H1 (cell line): ENCODE measurements around the gene DOCK3. TPM values are rescaled to one million over a fixed set of nuclear protein-coding genes. Genes with fewer than 3 reads are reported as not detected.

Source experiments
- CTCF ChIA-PET: fragments of 300-600 bp; sonication (Branson Sonifier 250); formaldehyde crosslinking; loops from one replicate; lab custom pipeline; 2021; ENCODE audit not compliant: partially characterized antibody; lab: Charles Lee
- POLR2A ChIA-PET: fragments of 300-600 bp; sonication (Branson Sonifier 250); formaldehyde crosslinking; loops from one replicate; lab custom pipeline; 2021; ENCODE audit warnings: inconsistent platforms; ENCODE audit not compliant: partially characterized antibody; lab: Charles Lee
- DNase-seq, 2 experiments: peaks; one replicate each; pipeline versions ENCODE4 v3.0.0 to v3.0.0-alpha.2; 2010 to 2022; ENCODE audit warnings: low spot score in 2 of 2, low read depth in 1 of 2, mixed read lengths in 1 of 2
- FAIRE-seq: peaks from 2 replicates; lab custom pipeline; 2011; peaks lifted over from hg19 to GRCh38; lab: Jason Lieb, UNC
- H2AFZ ChIP-seq: 2 replicates; pipeline ENCODE4 v1.8.1; 2012; ENCODE audit warnings: low read length, inconsistent platforms
- H2AK5ac ChIP-seq: 2 replicates; pipeline ENCODE4 v1.6.1; 2013; ENCODE audit warnings: low read depth, low read length
- H2BK120ac ChIP-seq: replicated peaks from 2 replicates; pipeline ENCODE3; 2013; ENCODE audit warnings: low read depth, low read length, inconsistent platforms
- H2BK12ac ChIP-seq: 2 replicates; pipeline ENCODE4 v1.6.1; 2013; ENCODE audit warnings: low read depth, low read length
- H2BK15ac ChIP-seq: 2 replicates; pipeline ENCODE4 v1.6.1; 2013; ENCODE audit warnings: low read length
- H2BK20ac ChIP-seq: 2 replicates; pipeline ENCODE4 v1.6.1; 2013; ENCODE audit warnings: low read length
- H2BK5ac ChIP-seq: 2 replicates; pipeline ENCODE4 v1.6.1; 2013; ENCODE audit warnings: low read depth, low read length
- H3K14ac ChIP-seq: 2 replicates; pipeline ENCODE4 v1.6.1; 2013; ENCODE audit warnings: inconsistent platforms; ENCODE audit not compliant: insufficient read length
- H3K18ac ChIP-seq: 2 replicates; pipeline ENCODE4 v1.6.1; 2013; ENCODE audit warnings: low read length; ENCODE audit errors: extremely low read depth
- H3K23ac ChIP-seq: 2 replicates; pipeline ENCODE4 v1.6.1; 2013; ENCODE audit warnings: inconsistent platforms; ENCODE audit not compliant: insufficient read length
- H3K23me2 ChIP-seq: 2 replicates; pipeline ENCODE4 v1.6.1; 2013; ENCODE audit warnings: low read depth, low read length
- H3K27ac ChIP-seq: 2 replicates; pipeline ENCODE4 v1.6.1; 2011; ENCODE audit warnings: low read depth, low read length, inconsistent platforms
- H3K27me3 ChIP-seq, 4 experiments: replicated peaks in 1 of 4; 1 replicate in 1 of 4; 2 replicates in 3 of 4; pipeline versions ENCODE4 v1.6.1 to v1.8.1; 2011 to 2013; ENCODE audit warnings: low read length in 3 of 4, mild to moderate bottlenecking in 3 of 4, inconsistent platforms in 2 of 4, mixed read lengths in 2 of 4, moderate library complexity in 1 of 4; ENCODE audit not compliant: control insufficient read depth in 3 of 4, insufficient read depth in 3 of 4; ENCODE audit errors: extremely low read depth in 1 of 4
- H3K36me3 ChIP-seq, 4 experiments: 2 replicates each; pipeline versions ENCODE4 v1.6.1 to v1.8.1; 2011 to 2013; ENCODE audit warnings: mild to moderate bottlenecking in 4 of 4, low read length in 3 of 4, moderate library complexity in 2 of 4, control low read depth in 1 of 4, inconsistent platforms in 1 of 4; ENCODE audit not compliant: insufficient read depth in 4 of 4, control insufficient read depth in 2 of 4
- H3K4ac ChIP-seq: replicated peaks from 2 replicates; pipeline ENCODE3; 2013; ENCODE audit warnings: low read length, low read depth, mixed read lengths, inconsistent platforms; ENCODE audit not compliant: insufficient read length
- H3K4me1 ChIP-seq, 4 experiments: replicated peaks in 1 of 4; 1 replicate in 1 of 4; 2 replicates in 3 of 4; pipeline versions ENCODE4 v1.6.1 to v1.8.1; 2011 to 2013; ENCODE audit warnings: low read length in 3 of 4, inconsistent platforms in 2 of 4, mixed read lengths in 1 of 4; ENCODE audit not compliant: insufficient read depth in 4 of 4, control insufficient read depth in 3 of 4
- H3K4me2 ChIP-seq, 2 experiments: 2 replicates each; pipeline versions ENCODE4 v1.6.1 to v1.8.1; 2011 to 2013; ENCODE audit warnings: low read depth in 2 of 2, low read length in 2 of 2, control low read depth in 1 of 2, inconsistent platforms in 1 of 2, mild to moderate bottlenecking in 1 of 2; ENCODE audit not compliant: insufficient read depth in 1 of 2
- H3K4me3 ChIP-seq, 4 experiments: fragments of 200-600, 300-600 bp in 1 of 4; sonication (generic), shearing (Covaris generic), sonication (Bioruptor Twin) in 1 of 4; 2 replicates each; pipeline versions ENCODE4 v1.5.1 to v1.8.1; 2011 to 2016; ENCODE audit warnings: low read length in 4 of 4, low read depth in 3 of 4, control low read depth in 2 of 4, inconsistent platforms in 2 of 4, mild to moderate bottlenecking in 2 of 4, mixed read lengths in 1 of 4, moderate library complexity in 1 of 4; ENCODE audit not compliant: insufficient read depth in 2 of 4; ENCODE audit errors: extremely low read depth in 1 of 4
- H3K56ac ChIP-seq: replicated peaks from 2 replicates; pipeline ENCODE3; 2013; ENCODE audit warnings: low read depth, mild to moderate bottlenecking, mixed read lengths, low read length, inconsistent platforms; ENCODE audit not compliant: insufficient read length
- H3K79me1 ChIP-seq: 2 replicates; pipeline ENCODE4 v1.6.1; 2013; ENCODE audit warnings: low read depth, low read length, control low read depth
- H3K79me2 ChIP-seq, 2 experiments: 2 replicates each; pipeline versions ENCODE4 v1.6.1 to v1.8.1; 2012 to 2013; ENCODE audit warnings: low read length in 2 of 2, mild to moderate bottlenecking in 2 of 2, inconsistent platforms in 1 of 2; ENCODE audit not compliant: insufficient read depth in 2 of 2, control insufficient read depth in 1 of 2
- H3K9ac ChIP-seq, 4 experiments: replicated peaks in 1 of 4; 1 replicate in 1 of 4; 2 replicates in 3 of 4; pipeline versions ENCODE4 v1.6.1 to v1.8.1; 2011 to 2013; ENCODE audit warnings: low read depth in 3 of 4, low read length in 3 of 4, control low read depth in 2 of 4, mild to moderate bottlenecking in 2 of 4, moderate library complexity in 2 of 4, inconsistent platforms in 1 of 4; ENCODE audit errors: extremely low read depth in 1 of 4
- H3K9me3 ChIP-seq, 2 experiments: 2 replicates each; pipeline versions ENCODE4 v1.6.1 to v1.8.1; 2012 to 2013; ENCODE audit warnings: mild to moderate bottlenecking in 2 of 2, moderate library complexity in 2 of 2, control low read depth in 1 of 2, inconsistent platforms in 1 of 2, low read depth in 1 of 2, low read length in 1 of 2, mixed read lengths in 1 of 2; ENCODE audit not compliant: insufficient read depth in 2 of 2
- H4K20me1 ChIP-seq, 2 experiments: replicated peaks in 1 of 2; 2 replicates each; pipeline versions ENCODE3 to v1.8.1; 2011 to 2013; ENCODE audit warnings: inconsistent platforms in 2 of 2, low read length in 2 of 2, mild to moderate bottlenecking in 1 of 2; ENCODE audit not compliant: insufficient read depth in 2 of 2, control insufficient read depth in 1 of 2
- H4K5ac ChIP-seq: 2 replicates; pipeline ENCODE4 v1.6.1; 2013; ENCODE audit warnings: low read length, low read depth, mixed read lengths, inconsistent platforms; ENCODE audit not compliant: insufficient read length
- H4K8ac ChIP-seq: 2 replicates; pipeline ENCODE4 v1.8.0; 2013; ENCODE audit warnings: mild to moderate bottlenecking, moderate library complexity, low read length, inconsistent platforms; ENCODE audit not compliant: insufficient read depth; ENCODE audit errors: extremely low read depth
- H4K91ac ChIP-seq: replicated peaks from 2 replicates; pipeline ENCODE3; 2013; ENCODE audit warnings: low read length, mixed read lengths, inconsistent platforms; ENCODE audit not compliant: insufficient read length
- EP300 ChIP-seq, 2 experiments: IDR thresholded peaks; 1 replicate in 1 of 2; 2 replicates in 1 of 2; pipeline ENCODE4 v1.6.1; 2011 to 2012; ENCODE audit warnings: low read depth in 2 of 2, low read length in 2 of 2, mild to moderate bottlenecking in 2 of 2, borderline replicate concordance in 1 of 2, inconsistent platforms in 1 of 2, moderate library complexity in 1 of 2
- FOSL1 ChIP-seq: IDR thresholded peaks from 2 replicates; pipeline ENCODE4 v1.6.1; 2011; ENCODE audit warnings: mild to moderate bottlenecking, low read depth, low read length, moderate library complexity; ENCODE audit not compliant: insufficient read depth
- HDAC2 ChIP-seq, 2 experiments: fragments of 300-600 bp in 1 of 2; sonication (generic) in 1 of 2; IDR thresholded peaks; 2 replicates each; pipeline ENCODE4 v1.6.1; 2011 to 2012; ENCODE audit warnings: low read depth in 2 of 2, low read length in 2 of 2, mild to moderate bottlenecking in 2 of 2, moderate library complexity in 2 of 2, borderline replicate concordance in 1 of 2, inconsistent platforms in 1 of 2
- KDM5A ChIP-seq: fragments of 200-600 bp; IDR thresholded peaks from 2 replicates; pipeline ENCODE4 v1.7.1; 2012; ENCODE audit warnings: mild to moderate bottlenecking, low read length, inconsistent platforms, mixed read lengths
- SIRT6 ChIP-seq: IDR thresholded peaks from one replicate; pipeline ENCODE4 v1.7.1; 2012; ENCODE audit warnings: low read length, inconsistent platforms
- TCF12 ChIP-seq: IDR thresholded peaks from 2 replicates; pipeline ENCODE4 v1.6.1; 2011; ENCODE audit warnings: low read depth, mild to moderate bottlenecking, low read length
- WGBS, 2 experiments: shearing (Covaris generic) in 1 of 2; methylation state at CpG; one replicate each; pipeline versions ENCODE4 v1.1.6 to v1.1.7; 2013 to 2015; ENCODE audit warnings: low lambda C conversion rate in 2 of 2, mixed read lengths in 2 of 2, inconsistent platforms in 1 of 2, low coverage in 1 of 2, missing lambda C conversion rate in 1 of 2; ENCODE audit not compliant: insufficient replicate concordance in 2 of 2, insufficient coverage in 1 of 2, insufficient read length in 1 of 2; ENCODE audit errors: extremely low coverage in 1 of 2, missing lambda C conversion rate in 1 of 2; 5-methylcytosine and 5-hydroxymethylcytosine counted together
- polyA plus RNA-seq, 7 experiments: library from polyadenylated mRNA; depleted of rRNA in 3 of 7; stranded (reverse) in 5 of 7; unstranded in 2 of 7; fragments of >200 nt in 5 of 7; fragments of 200-250 nt in 2 of 7; gene quantifications; 1 replicate in 5 of 7; 2 replicates in 1 of 7; 4 replicates in 1 of 7; pipeline versions ENCODE4 v1.2.1 to v1.2.3, GENCODE V29; 2011 to 2013; ENCODE audit warnings: missing spikeins in 2 of 7, mixed read lengths in 2 of 7
- total RNA-seq: library from RNA; stranded (reverse); fragmentation: NEBNext Ultra II Directional; extraction: Animal tissue kit (Norgen Biotek cat#: 25700); gene quantifications from 2 replicates; pipeline ENCODE4 v1.2.1, GENCODE V29; 2021
- TF ChIP-seq, protein P1 (sequence below): IDR thresholded peaks from 2 replicates; pipeline ENCODE4 v1.6.1; 2012; ENCODE audit warnings: inconsistent platforms
- TF ChIP-seq, protein P2 (sequence below): IDR thresholded peaks from 2 replicates; pipeline ENCODE4 v1.6.1; 2012; ENCODE audit warnings: inconsistent platforms
- TF ChIP-seq, protein P3 (sequence below): IDR thresholded peaks from 2 replicates; pipeline ENCODE4 v1.6.1; 2011; ENCODE audit warnings: low read length, improper control_type of control experiment

The DOCK3 gene
- total and polyA plus RNA-seq, 2 of the 8 experiments (the other 6 are each of a cell fraction or from before 2014, with no cell fraction given) = 2.7 to 5.0 TPM

DNA sequence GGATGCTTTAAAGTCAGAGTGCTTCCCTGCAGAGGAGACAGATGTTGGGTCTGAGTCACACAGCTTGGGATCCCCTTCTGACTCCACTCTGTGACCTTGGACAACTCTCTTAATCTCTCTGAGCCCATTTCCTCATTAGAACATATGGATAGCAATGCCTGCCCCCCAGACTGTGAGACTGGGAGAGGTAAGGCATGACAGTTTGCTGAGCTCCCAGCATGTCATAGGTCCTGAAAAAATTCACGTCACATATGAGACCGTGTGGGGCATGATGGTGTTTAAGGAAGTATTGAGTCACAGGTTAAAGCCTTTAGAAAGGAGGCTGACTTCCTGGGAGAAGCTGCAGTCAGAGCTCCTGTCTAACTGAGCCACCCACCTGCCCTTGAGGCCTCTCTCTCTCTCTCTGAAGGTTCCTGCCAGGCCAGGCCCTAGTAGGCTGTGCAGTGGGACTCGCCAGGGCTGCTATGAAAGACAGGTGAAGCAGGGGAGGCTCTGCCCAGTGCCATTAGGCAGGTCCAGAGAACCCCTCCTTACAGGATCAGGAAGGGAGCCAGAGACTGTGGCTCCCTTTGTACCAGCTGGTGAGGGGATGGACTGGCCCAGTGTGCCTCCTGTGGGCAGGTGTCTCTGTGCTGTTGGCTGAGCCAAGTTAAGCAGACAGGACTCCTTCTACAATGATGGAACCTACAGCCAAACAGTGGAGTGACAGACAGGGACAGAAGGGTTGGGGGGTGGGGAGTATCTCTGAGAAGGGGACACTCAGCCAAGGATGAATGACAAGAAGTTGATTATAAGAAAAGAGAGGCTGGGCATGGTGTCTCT lies 19.5 kb upstream of the DOCK3 start:
- DNase-seq (no peak), FAIRE-seq (no peak)
- no peak overlapping the region for H2BK15ac ChIP-seq
- ChIA-PET CTCF (interaction anchor here (0.6 to 63.8 kb wide), 4 partner anchors 19 to 734 kb away, joined by 5 to 1262 read pairs (median 36); partner anchors contain the start of genes CISH, DOCK3 and MAPKAPK3), POLR2A (interaction anchor here (0.9 to 1.4 kb wide), 4 partner anchors 9 to 685 kb away, joined by 3 to 6 read pairs (median 4); no protein-coding TSS in a partner anchor)
- no peak overlapping the region for H2BK120ac ChIP-seq
- no peak overlapping the region for H4K91ac ChIP-seq
- H3K79me2 ChIP-seq = no peaks in the 10 kb centered on the region
- no peak overlapping the region for H3K23ac ChIP-seq
- no peak overlapping the region for H3K18ac ChIP-seq
- H2BK5ac ChIP-seq = no peak overlapping the region
- H2AK5ac ChIP-seq = no peak overlapping the region
- no peak overlapping the region for H2BK20ac ChIP-seq
- no peak overlapping the region; a peak in 1 of 7 replicates for H3K9ac ChIP-seq
- H3K27ac ChIP-seq = no peak overlapping the region
- no peaks in the 10 kb centered on the region for H3K36me3 ChIP-seq
- H4K5ac ChIP-seq = no peak overlapping the region
- H4K20me1 ChIP-seq = peaks cover 0 to 2% of the 10 kb centered on the region in 2 experiments
- no peaks in the 10 kb centered on the region for H3K23me2 ChIP-seq
- no peak overlapping the region for H3K56ac ChIP-seq
- WGBS, 2 experiments = 80% methylated on average over 2 of the region's 3 CpGs; no CpG with 5 or more reads in 1 of the 2 experiments
- H2BK12ac ChIP-seq = no peak overlapping the region
- H3K4me3 ChIP-seq = no peak overlapping the region
- H4K8ac ChIP-seq = no peak overlapping the region
- H3K4me2 ChIP-seq = no peak overlapping the region
- no peaks in the 10 kb centered on the region for H3K9me3 ChIP-seq
- H2AFZ ChIP-seq = no peak overlapping the region
- H3K14ac ChIP-seq = no peak overlapping the region
- no peak overlapping the region for H3K4ac ChIP-seq
- no peaks in the 10 kb centered on the region; a peak in 1 of 7 replicates for H3K27me3 ChIP-seq
- peaks cover 0 to 16% (median 4%) of the 10 kb centered on the region in 4 experiments; a peak in 6 of 7 replicates for H3K4me1 ChIP-seq
- H3K79me1 ChIP-seq = no peaks in the 10 kb centered on the region; the same call in 1 of the 2 replicates
- TF ChIP-seq SIRT6 (no peak), TCF12 (no peak), EP300 (IDR thresholded peaks at IDR 0.05; ENCODE audit: borderline replicate concordance in 1 of 2, low read depth in 2 of 2, low read length in 2 of 2) (no peak), FOSL1 (no peak), KDM5A (no peak), HDAC2 (IDR thresholded peaks at IDR 0.05; ENCODE audit: borderline replicate concordance in 1 of 2, low read depth in 2 of 2, low read length in 2 of 2) (no peak)
- TF ChIP-seq, protein P1, sequence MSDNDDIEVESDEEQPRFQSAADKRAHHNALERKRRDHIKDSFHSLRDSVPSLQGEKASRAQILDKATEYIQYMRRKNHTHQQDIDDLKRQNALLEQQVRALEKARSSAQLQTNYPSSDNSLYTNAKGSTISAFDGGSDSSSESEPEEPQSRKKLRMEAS = no peak
- TF ChIP-seq, protein P2, sequence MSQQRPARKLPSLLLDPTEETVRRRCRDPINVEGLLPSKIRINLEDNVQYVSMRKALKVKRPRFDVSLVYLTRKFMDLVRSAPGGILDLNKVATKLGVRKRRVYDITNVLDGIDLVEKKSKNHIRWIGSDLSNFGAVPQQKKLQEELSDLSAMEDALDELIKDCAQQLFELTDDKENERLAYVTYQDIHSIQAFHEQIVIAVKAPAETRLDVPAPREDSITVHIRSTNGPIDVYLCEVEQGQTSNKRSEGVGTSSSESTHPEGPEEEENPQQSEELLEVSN = no peak
- TF ChIP-seq, protein P3, sequence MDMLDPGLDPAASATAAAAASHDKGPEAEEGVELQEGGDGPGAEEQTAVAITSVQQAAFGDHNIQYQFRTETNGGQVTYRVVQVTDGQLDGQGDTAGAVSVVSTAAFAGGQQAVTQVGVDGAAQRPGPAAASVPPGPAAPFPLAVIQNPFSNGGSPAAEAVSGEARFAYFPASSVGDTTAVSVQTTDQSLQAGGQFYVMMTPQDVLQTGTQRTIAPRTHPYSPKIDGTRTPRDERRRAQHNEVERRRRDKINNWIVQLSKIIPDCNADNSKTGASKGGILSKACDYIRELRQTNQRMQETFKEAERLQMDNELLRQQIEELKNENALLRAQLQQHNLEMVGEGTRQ = no peak
